UCSD-AML1 (cell line): ENCODE results near the gene TSPAN18.
A peak's percentile ranks its signal among the peaks of the same experiment; 100 is the strongest.

ENCODE experiments used
- DNase-seq: peaks from one replicate; lab custom pipeline; 2025; ENCODE audit not compliant: unreplicated experiment; lab: John Stamatoyannopoulos, UW

The TSPAN18 gene

DNA sequence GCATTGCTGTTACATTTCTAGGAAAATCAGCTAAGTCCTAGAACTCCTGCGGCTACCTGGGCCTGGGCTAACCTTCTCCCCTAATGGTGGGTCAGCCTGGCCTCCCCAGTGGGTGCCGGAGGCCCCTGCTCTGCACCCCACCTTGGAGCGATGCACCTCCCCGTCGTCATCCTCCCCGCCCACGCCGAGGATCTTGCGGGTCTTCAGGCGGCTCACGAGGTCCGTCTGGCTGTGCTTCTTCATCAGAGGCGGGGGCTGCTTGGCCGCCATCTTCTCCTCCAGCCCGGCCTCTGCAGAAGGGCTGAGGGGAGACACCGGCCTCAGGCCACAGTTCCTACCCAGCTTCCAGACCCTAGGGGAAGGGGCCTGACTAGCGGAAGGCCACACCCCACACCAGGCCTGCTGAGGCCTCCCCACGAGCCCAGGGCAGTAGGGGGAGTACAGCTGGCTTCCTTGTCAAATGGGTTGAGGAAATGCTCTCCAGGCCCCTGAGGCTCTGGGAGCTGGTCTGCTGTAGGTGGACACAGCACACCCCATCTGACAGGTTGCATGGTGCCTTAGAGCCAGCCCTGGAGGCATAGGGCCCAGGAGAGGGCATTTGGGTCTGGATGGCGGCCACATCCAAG lies 211.4 kb downstream of the TSPAN18 start:
- DNase-seq, result no peak

DNA sequence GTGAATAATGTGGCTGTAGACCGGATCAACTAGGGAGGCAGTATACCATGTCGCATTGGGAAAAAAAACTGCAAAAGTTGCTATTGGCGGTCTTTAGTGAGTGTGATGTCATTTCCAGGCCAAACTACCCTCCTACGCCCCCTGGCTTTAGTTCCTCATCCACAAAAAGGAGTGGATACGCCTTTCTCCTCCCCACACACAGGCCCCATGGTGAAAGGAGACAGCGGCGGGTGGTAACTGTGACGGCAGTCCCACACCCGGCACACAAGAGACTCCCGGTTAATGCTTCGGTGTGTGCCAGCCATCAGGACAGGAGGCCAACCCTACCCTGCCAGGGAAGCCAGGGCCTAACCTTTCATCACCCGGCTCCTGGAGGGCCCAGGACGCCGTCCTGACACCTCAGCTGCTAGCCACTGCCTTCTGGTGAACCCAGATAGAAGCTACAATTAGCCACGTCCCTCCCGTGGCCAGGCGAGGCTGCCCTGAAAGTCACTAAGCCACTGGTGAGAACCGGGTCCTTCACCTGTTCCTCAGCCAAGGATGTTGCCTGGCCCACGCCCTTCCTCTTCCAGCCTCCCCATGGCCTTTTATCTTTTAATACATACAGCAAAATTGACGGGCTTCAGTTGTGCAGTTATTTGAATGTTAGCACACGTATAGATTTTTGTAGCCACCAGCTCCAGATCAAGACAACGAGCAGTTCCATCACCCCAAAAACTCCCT lies 213.1 kb downstream of the TSPAN18 start:
- DNase-seq, result peak; percentile 63

DNA sequence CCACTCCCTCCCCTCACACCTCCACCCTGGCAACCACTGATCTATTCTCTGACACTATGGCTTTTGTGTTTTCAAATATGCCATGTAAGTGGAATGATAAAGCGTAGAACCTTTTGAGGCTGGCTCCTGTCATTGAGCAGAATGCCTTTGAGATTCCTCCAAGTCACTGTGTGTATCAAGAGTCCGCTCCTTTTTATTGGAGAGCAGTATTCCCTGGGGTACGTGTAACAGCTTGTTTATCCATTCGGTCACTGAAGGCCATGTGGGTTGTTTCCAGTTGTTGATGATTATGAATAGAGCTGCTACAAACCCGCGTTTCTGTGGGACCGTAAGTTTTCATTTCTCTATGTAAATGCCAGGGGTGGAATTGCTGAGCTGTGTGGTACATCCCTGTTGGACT lies 213.6 kb downstream of the TSPAN18 start:
- DNase-seq, result no peak

DNA sequence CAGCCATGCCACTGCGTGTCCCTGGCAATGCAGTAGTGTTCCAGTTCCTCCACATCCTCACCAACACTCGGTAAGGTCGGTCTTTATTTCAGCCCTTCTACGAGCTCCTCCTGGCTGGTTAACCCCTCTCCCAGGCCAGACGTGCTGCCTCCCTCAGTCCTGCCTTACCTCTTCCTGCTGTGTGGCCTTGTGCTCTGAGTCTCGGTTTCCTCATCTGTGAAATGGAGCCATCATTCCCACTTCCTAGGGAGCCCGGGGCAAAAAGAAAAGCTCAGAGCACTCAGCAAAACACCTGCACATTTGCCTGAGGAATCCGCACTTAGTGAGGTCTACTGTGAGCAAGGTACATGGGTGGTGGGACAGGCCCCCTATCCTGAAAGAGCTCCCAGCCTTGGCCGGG lies 214.1 kb downstream of the TSPAN18 start:
- DNase-seq, result no peak

DNA sequence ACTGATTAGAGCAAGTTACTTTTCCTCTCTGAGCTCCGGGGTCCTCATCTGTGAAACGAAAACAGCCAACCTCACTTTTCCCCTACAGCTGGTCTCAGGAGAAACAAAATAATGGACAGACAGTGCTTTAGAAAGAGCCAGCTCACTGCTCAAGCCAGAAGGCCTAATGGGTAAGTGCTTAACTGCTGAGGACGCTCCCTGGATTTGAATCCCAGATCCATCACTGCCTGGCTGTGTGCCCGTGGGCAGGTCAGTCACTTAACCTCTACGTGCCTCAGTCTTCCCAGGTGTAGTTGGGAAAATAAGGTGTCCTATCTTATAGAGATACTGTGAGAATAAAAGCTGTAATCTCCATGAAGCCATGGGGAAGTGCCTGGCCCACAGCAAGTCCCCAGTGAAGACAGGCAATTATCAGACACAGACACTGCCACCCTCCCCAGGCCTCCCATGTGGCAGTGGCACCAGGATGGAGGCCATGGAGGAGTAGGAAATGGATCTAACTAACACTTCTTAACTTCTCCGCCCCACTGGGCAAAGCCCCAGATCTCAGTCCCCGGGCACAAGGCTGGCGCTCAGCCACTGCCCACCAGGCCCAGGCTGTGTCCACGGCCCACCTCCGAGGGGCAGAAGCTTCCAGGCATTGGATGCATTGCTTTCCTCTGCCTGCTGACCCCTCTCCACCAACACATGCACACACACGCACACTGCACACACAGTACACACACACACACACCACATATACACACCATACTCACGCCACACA lies 214.7 kb downstream of the TSPAN18 start:
- no peak for DNase-seq

DNA sequence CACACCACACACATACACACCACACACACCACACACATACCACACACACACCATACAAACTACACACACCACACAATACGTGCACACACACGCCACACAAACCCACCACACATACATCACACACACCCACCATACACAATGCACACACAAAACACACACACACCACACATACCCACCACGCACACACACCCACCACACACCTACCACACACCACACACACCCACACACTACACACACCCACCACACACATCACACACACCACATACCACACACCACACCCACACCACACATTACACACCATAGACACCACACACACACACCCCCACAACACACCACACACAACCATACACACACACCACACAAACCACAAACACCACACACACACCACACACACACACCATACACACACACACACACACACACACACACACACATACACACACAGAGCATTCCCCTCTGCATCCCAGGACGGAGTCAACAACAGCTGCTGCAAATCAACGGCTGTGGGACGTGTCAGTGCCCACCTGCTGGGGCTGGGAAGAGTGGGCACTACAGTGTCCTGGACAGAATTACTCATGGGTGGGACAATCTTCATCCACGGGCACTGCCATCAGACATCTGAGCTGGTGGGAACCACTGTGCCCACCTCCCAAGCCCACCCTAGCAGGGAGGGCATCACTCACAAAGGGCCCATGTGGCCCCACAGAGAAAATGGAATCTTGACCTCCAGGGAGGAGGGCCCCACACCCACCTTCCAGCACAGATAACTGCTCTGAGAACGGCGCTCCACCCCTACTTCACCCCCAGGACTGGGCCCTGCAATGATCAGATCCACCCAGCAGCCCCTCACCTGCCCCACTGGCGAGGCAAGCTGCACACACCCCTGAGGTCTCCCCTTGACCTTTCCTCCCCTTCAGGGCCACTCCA lies 215.5 kb downstream of the TSPAN18 start:
- DNase-seq, result no peak

DNA sequence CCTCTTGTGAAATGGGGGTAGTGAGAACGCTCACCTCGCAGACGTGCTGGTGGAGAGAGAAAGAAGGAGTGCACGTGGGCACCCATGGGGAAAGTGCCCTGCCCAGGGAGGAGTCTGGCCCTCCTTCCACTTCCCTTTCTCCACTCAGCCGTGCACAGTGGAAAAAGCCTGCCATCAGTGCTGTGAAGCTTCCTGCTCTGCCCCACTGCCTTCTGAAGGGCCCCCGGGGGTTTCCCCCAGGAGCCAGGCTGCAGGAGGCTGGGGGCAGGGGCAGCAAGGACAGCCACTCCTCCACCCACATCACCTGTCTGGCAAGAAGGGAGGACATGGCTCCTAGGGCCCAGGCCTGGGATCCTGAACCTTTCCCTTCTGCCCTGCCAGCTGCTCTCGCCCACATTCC lies 216.4 kb downstream of the TSPAN18 start:
- peak; percentile 81 for DNase-seq

DNA sequence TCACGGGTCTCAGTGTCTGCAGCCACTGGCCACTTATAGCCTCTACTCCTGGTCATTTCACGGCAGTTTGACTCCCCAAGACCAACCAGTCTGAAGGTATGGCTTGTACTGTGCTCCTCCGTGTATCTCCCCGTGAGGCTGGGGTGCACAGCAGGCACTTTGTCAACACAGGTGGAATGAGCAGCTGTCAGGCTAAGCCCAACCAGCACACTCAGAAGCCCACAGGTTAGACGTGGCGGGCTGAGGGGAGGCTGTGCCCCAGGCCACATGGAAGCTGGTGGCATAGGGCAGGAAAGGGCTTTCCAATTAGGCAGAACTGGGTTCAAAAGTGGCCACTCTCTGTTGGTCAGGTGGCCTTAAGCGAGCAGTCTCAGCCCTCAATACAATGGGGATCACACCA lies 216.9 kb downstream of the TSPAN18 start:
- no peak for DNase-seq

DNA sequence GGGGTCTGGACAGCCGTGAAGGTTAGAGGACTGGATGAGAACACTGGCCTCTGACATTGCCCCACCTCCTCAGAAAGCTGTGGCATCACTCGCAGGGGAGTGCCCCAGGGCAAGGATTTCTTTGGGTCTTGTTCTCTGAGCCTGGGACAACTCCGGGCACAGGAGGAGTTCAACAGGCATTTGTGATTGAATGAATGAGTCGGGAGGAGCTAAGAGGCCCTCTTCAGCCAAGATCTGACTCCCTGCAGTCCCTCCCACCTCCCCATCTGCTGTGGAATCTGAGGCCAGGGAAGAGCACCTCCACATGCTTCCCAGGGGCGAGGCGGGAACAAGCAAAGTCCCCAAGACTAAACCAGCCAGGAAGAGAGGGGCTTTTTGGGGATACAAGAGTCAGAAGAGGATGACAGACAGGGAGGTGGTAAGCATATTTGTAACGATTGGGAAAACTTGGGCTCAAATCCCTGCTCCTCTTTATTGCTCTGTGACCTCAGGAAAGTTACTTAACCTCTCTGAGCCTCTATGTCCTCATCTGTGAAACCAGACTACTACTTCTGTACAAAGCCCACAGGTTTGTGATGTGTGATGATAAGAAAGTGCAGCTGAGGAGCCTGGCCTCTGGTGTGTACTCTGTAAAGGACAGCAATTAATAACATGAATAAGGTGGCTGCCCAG lies 217.6 kb downstream of the TSPAN18 start:
- DNase-seq, result no peak

DNA sequence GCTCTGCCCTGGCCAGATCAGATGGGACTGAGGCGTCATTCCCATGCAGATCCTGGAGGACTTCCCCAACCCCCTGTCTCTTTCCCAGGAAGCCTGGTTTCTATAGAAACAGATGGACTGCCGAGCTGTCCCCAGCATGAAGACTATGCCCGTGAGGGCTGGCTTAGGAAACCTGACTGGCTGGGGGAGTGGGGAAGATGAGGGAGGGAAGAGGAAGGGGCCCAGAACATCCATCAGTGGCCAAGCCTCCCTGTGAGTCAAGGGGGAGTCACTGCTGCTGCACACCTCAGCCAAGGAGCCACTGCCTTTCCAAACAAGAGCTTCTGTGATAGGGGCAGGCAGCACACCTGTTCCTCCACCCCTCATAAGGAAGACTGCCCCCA lies 218.1 kb downstream of the TSPAN18 start:
- DNase-seq, result no peak

DNA sequence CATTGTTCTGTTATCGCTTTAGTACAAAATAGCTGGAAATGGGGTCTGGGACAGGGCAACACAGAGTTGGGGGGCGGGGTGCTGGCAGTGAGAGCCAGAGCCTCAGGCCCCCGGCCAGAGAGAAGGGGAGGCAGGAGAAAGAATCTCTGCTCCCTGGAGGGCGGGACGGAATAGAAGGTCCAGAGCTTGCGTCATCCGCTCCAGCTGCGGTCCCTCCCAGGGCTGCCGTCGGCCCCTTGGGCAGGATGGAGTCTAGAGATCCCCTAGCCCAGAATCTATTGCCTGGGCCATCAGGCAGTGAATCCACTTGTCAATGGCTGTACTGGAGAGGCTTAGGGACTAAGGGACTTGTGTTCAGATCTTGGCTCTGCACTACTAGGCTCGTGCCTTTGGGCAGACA lies 218.9 kb downstream of the TSPAN18 start:
- DNase-seq, result no peak

DNA sequence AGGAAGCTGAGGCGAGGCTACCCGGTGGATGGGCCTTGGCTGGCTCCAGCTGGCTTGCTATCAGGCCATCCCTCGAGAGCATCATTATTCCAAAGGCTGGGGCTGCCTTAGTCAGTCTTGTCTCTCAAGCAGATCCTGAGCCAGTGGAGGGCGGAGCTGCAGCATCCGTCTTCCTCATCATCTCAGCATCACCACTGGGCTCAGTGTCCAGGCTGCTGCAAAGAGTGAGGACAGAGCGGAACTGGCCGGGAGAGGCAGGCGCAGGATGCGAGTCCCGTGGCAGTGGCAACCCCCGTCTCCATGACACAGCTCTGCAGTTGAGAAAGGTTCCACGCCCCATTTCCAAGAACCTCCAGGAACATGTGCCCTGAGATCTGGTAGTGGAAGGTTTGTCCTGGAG lies 219.5 kb downstream of the TSPAN18 start:
- DNase-seq, result no peak

DNA sequence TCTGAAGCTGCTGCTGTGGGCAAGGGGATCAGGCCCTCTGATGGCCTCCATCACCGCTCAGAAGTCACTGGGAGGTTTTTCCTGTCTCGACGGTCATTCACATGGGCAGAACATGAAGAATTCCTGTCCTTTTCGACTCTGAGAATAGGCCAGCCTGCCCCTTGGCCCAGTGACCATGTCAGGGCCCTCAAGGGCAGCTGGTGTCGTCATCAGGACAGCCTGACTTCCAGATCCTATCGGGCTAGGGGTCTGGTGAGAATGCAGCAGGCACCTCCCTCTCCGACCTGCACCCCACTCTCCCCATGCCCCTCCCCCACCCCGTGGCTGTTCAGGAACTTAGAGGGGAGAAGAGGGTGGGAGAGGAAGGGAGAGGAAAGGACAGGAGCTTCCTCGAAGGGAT lies 220.4 kb downstream of the TSPAN18 start:
- DNase-seq, result no peak

DNA sequence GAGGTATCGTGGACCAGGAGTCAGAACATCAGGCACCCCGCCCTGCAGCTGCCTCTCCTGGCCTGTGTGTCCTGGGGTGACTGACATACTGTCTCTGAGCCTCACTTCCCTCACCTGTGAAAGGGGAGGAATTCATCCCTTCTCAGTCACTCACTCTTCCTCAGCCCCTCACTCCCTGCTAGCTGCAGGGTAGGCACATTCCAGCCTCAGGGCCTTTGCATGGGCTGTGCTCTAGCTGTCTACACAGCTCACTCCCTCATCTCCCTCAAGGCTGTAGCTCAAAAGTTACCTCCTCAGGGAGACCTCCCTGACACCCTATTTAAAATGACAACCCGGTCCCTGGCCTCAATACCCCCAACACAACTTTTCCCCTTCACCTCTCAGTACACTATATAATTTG lies 221.4 kb downstream of the TSPAN18 start:
- DNase-seq, result no peak

DNA sequence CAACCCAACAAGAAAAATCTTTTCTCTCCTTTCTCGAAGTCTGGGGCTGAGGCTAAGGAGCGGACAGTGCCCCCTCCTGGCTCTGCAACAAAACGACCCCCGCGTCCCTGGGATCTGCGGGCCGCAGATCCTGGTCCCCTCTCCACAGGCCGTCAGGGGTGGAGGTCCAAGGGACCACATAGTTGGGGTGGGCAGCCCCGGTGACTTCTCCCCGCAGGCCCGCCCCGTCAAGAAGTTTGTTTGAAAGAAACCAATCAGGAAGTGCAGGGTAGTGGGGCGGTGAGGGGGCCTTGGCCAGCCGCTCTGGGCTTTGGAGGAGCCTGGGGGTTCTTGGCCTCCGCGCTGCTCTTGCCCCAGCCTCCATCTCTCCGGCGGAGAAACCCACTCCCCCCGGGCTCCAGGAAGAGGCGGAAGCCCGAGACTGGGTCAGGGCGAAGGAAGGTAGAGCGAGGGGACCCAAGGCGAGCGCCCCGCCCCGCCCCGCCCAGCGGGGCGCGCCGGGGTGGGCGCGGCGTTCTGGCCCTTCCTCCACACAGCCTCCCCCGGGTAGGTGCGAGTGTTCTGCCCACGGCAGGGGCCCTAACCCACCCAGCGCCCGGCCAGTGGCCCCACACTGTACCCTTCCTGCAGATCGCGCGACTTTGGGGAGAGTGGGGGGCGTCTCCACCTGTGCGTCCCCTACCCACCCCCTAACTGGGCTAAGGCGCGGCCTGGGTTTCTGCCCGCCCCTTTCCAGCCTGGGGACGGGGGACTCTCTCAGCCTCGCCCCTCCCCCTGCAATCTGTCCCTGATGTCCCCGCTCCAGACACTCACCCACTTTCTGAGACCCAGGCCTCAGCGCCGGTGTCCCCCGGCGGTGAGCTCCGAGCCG lies 222.6 kb downstream of the TSPAN18 start:
- DNase-seq, result peak; percentile 73

DNA sequence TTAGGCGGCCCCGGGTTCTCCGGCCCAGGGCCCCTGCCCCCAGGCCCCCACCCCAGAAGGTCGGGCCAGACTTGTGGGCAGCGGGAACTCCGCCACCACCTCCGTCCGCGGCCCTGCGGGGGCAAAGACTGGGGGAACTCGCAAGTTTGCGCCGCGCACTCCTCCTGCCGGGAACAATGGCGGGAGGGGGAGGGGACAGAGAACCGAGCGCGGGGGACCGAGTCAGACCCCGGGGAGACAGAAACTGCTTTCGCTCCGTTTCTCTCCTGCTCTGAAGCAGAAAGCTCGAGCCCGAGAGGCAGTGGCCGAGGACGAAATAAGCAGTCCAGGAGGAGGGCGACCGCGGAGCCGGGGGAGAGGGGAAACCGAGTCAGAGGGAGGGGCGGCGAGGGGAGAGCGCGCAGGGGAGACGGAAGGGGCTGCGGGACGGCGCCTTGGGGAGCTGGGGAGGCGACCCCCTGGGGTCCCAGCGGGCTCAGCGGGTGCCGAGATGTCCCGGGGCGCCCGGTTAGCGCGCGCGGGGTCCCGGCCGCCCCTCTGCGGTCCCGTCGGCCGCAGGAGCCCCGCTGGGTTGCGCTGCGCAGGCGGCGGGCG lies 223.4 kb downstream of the TSPAN18 start:
- DNase-seq, result no peak

DNA sequence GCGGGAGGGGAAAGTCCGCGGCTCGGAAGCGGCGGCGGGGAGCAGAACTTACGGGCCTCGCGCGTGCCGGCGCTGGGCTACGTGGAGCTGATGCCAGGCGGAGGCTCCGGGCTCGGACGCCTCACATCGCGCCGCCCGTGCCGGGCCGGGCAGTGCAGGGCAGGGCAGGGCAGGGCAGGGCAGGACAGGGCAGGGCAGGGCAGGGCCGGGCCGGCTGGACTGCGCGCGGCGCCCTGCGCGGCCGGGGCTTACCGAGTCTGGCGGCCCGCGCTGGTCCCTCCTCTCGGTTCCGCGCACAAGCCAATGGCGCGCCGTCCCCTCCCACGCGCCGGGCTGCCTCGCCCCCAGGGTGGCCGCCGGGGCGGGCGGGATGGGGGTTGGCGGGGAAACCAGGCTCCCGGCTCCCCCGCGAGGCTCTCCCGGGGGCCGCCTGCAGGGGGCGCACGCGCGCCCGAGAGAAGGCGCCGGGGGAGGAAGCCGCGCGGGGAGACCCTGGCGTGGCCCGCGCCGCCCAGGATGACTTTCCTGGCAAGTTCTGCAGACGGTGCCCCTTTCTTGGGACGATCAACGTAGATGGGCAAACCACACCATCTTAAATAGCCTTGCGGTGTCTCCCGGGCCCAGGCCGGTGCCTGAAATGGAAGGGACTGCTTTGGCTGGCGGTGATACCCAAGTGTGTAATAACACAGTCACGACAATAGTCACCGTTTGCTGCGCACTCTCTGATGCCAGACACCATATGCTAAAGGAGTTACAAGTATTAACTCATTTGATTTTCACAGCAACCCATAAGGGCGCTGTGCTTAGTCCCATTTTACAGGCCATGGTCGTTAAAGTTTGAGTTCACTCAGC lies 224.1 kb downstream of the TSPAN18 start, which contains the start of gene TP53I11:
Gene TP53I11, minus strand, starts transcription at position 259 of the 852 bp plus-strand sequence. CDS start 12,548 bp downstream, outside the sequence.
- DNase-seq, result peak; percentile 86

DNA sequence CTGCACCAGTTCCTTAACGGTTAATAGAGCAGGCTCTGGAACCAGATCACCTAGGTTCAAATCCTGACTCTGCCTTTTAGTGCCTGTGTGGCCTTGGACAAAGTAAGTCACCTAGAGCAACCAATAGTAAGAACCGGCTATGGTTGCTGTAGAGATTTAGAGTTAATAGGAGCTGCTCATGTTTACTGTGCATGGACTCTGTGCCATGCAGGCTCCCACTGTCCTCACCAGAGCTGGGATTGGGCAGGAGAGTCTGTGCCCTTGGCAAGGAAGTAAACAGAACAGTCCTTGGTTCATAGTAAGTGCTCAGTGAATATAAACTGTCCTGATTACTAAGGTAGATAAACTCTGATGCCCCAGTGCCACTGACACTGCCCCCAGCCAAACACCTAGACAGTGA lies 225.3 kb downstream of the TSPAN18 start:
- DNase-seq, result no peak
